Mesodermal cell (in vitro differentiated cells): ENCODE data around the gene CCDC150.
"Not testable (repeated sequence)": the region's sequence is repeated elsewhere in the genome, so short reads cannot be mapped to it uniquely, and the experiment has no call there.

Experiments
- H3K27ac ChIP-seq: 2 replicates; pipeline ENCODE4 v1.7.0; 2013; ENCODE audit warnings: mild to moderate bottlenecking, low read depth, low read length, moderate library complexity; ENCODE audit not compliant: severe bottlenecking
- H3K36me3 ChIP-seq: 2 replicates; pipeline ENCODE4 v1.7.1; 2013; ENCODE audit warnings: mild to moderate bottlenecking, low read length, moderate library complexity; ENCODE audit not compliant: control insufficient read depth, insufficient read depth
- H3K4me1 ChIP-seq: one replicate; pipeline ENCODE4 v1.7.1; 2013; ENCODE audit warnings: mild to moderate bottlenecking, low read length; ENCODE audit not compliant: insufficient read depth, control insufficient read depth, poor library complexity, severe bottlenecking
- H3K4me3 ChIP-seq: 2 replicates; pipeline ENCODE4 v1.7.0; 2013; ENCODE audit warnings: low read length, control low read depth, mild to moderate bottlenecking; ENCODE audit not compliant: insufficient read depth, poor library complexity, severe bottlenecking; ENCODE audit errors: extremely low read depth
- H3K9me3 ChIP-seq: 2 replicates; pipeline ENCODE4 v1.7.1; 2013; ENCODE audit warnings: mild to moderate bottlenecking, low read length, moderate library complexity; ENCODE audit not compliant: control insufficient read depth
- WGBS, 2 experiments: methylation state at CpG; one replicate each; pipeline ENCODE4 v1.1.5; 2013; ENCODE audit warnings: missing lambda C conversion rate in 2 of 2; ENCODE audit not compliant: insufficient coverage in 2 of 2; 5-methylcytosine and 5-hydroxymethylcytosine counted together

CCDC150 gene

GRCh38 chr2:196710056-196710455, 70.5 kb downstream of the CCDC150 start:
- H3K36me3 ChIP-seq, result peaks cover 17% of the 10 kb centered on the region
- not testable (repeated sequence) for H3K4me3 ChIP-seq, H3K9me3 ChIP-seq, H3K4me1 ChIP-seq, H3K27ac ChIP-seq
- 87 to 95% methylated on average over 6 to 10 of the region's 10 CpGs for WGBS, 2 experiments

- Histone ChIP-seq H3K9me3 (peaks cover 8% of the 10 kb centered on the region), H3K4me1 (no peaks in the 10 kb centered on the region), H3K27ac (no peak overlapping the region), H3K36me3 (peaks cover 17% of the 10 kb centered on the region), H3K4me3 (no peak overlapping the region)
Observed at GRCh38 chr2:196711625-196712024, 72.1 kb downstream of the CCDC150 start.

GRCh38 chr2:196712867-196713266, 73.4 kb downstream of the CCDC150 start:
- H3K4me1 ChIP-seq, result no peaks in the 10 kb centered on the region
- no peak overlapping the region for H3K4me3 ChIP-seq
- H3K27ac ChIP-seq, result no peak overlapping the region
- peaks cover 8% of the 10 kb centered on the region for H3K9me3 ChIP-seq
- H3K36me3 ChIP-seq, result peaks cover 17% of the 10 kb centered on the region
- WGBS, 2 experiments, result 100% methylated on average over 1 of the region's 2 CpGs; no CpG with 5 or more reads in 1 of the 2 experiments

GRCh38 chr2:196718419-196719109, 79.0 kb downstream of the CCDC150 start:
- Histone ChIP-seq H3K4me1 (no peaks in the 10 kb centered on the region), H3K9me3 (no peaks in the 10 kb centered on the region), H3K36me3 (peaks cover 19% of the 10 kb centered on the region), H3K4me3 (no peak overlapping the region), H3K27ac (no peak overlapping the region)
- 89 to 90% methylated on average over 4 to 5 of the region's 6 CpGs for WGBS, 2 experiments

GRCh38 chr2:196719110-196719872, 79.8 kb downstream of the CCDC150 start:
- Histone ChIP-seq H3K4me3 (no peak overlapping the region), H3K36me3 (peaks cover 15% of the 10 kb centered on the region), H3K27ac (no peak overlapping the region), H3K9me3 (no peaks in the 10 kb centered on the region), H3K4me1 (no peaks in the 10 kb centered on the region)
- WGBS, 2 experiments, result 75 to 93% methylated on average over 2 to 4 of the region's 6 CpGs

GRCh38 chr2:196723571-196723970, 84.1 kb downstream of the CCDC150 start:
- H3K36me3 ChIP-seq, result peaks cover 38% of the 10 kb centered on the region
- no peak overlapping the region for H3K27ac ChIP-seq
- H3K4me3 ChIP-seq, result no peak overlapping the region
- no peaks in the 10 kb centered on the region for H3K9me3 ChIP-seq
- no peaks in the 10 kb centered on the region for H3K4me1 ChIP-seq

GRCh38 chr2:196725218-196725617, 85.7 kb downstream of the CCDC150 start:
- Histone ChIP-seq H3K4me3 (no peak overlapping the region), H3K4me1 (no peaks in the 10 kb centered on the region), H3K9me3 (no peaks in the 10 kb centered on the region), H3K27ac (no peak overlapping the region), H3K36me3 (peaks cover 53% of the 10 kb centered on the region)
- WGBS, 2 experiments, result 93% methylated on average over 2 of the region's 3 CpGs; no CpG with 5 or more reads in 1 of the 2 experiments

GRCh38 chr2:196725882-196726281, 86.4 kb downstream of the CCDC150 start:
- H3K4me3 ChIP-seq, result no peak overlapping the region
- H3K9me3 ChIP-seq, result no peaks in the 10 kb centered on the region
- H3K36me3 ChIP-seq, result peaks cover 59% of the 10 kb centered on the region
- no peaks in the 10 kb centered on the region for H3K4me1 ChIP-seq
- no peak overlapping the region for H3K27ac ChIP-seq
- 92 to 94% methylated on average over 3 to 4 of the region's 4 CpGs for WGBS, 2 experiments

- Histone ChIP-seq H3K9me3 (no peaks in the 10 kb centered on the region), H3K4me3 (no peak overlapping the region), H3K36me3 (peaks cover 75% of the 10 kb centered on the region), H3K27ac (no peak overlapping the region), H3K4me1 (no peaks in the 10 kb centered on the region)
- 100% methylated on average over 1 to 2 of the region's 2 CpGs for WGBS, 2 experiments
Observed at GRCh38 chr2:196729418-196729817, 89.9 kb downstream of the CCDC150 start.

- H3K36me3 ChIP-seq, result peaks cover 34% of the 10 kb centered on the region
- not testable (repeated sequence) for H3K4me3 ChIP-seq, H3K9me3 ChIP-seq, H3K27ac ChIP-seq, H3K4me1 ChIP-seq
Observed at GRCh38 chr2:196736646-196737045, 97.1 kb downstream of the CCDC150 start.

GRCh38 chr2:196737046-196737445, 97.5 kb downstream of the CCDC150 start:
- WGBS, 2 experiments, result 100% methylated on average over 1 of the region's 2 CpGs; no CpG with 5 or more reads in 1 of the 2 experiments
- H3K4me1 ChIP-seq, result no peaks in the 10 kb centered on the region
- H3K27ac ChIP-seq, result no peak overlapping the region
- peaks cover 9% of the 10 kb centered on the region for H3K9me3 ChIP-seq
- peaks cover 30% of the 10 kb centered on the region for H3K36me3 ChIP-seq
- no peak overlapping the region for H3K4me3 ChIP-seq
